HG03439 (cell line): ENCODE data around the gene ZBTB47.

ENCODE experiments used
- ATAC-seq: cut with Tn5 transposase; IDR thresholded peaks from one replicate; pipeline ENCODE4 v1.9.1; 2021; ENCODE audit warnings: mild to moderate bottlenecking, moderate library complexity; ENCODE audit not compliant: unreplicated experiment

Gene ZBTB47

GRCh38 chr3:42711491-42712343, 58.2 kb downstream of the ZBTB47 start:
- no peak for ATAC-seq

- ATAC-seq, result no peak
Observed at GRCh38 chr3:42712344-42712648, 58.8 kb downstream of the ZBTB47 start.

GRCh38 chr3:42712688-42713372, 59.3 kb downstream of the ZBTB47 start:
- ATAC-seq, result no peak

- ATAC-seq, result no peak
Observed at GRCh38 chr3:42713747-42714146, 60.2 kb downstream of the ZBTB47 start.

- ATAC-seq, result no peak
Observed at GRCh38 chr3:42714171-42714852, 60.8 kb downstream of the ZBTB47 start.
